ENCODE measurements around the gene PLXDC2. TPM values are rescaled to one million over a fixed set of nuclear protein-coding genes. Genes with fewer than 3 reads are reported as not detected.

Gene PLXDC2
- total and polyA plus RNA-seq, 10 of the 15 experiments (the other 5 are each of a cell fraction or from before 2014, with no cell fraction given) = 0.05 to 1.8 (median 0.14) TPM; not detected in 2

GRCh38 chr10:19778996-19779395 lies 37.2 kb upstream of the PLXDC2 start:
- no TSS peak for BruUV-seq (replicated peaks)
- no peaks in the 10 kb centered on the region for H3K9me3 ChIP-seq (replicated peaks; ENCODE audit: control insufficient read depth, insufficient read depth, low read length)
- in situ Hi-C loops (cut with MboI) (no loop called here), intact Hi-C loops (cut with micrococcal nuclease; ENCODE audit: unreplicated experiment) (no loop called here)
- no peaks in the 10 kb centered on the region for H3K4me1 ChIP-seq (ENCODE audit: control insufficient read depth, insufficient read depth, low read length)
- H3K4me2 ChIP-seq (ENCODE audit: control insufficient read depth, insufficient read depth) = no peak overlapping the region
- H4K20me1 ChIP-seq (ENCODE audit: control insufficient read depth, insufficient read depth) = no peaks in the 10 kb centered on the region
- ChIA-PET RAD21 (ENCODE audit: unreplicated experiment) (no interaction called here), POLR2A (no interaction called here), SMC1A (ENCODE audit: uncharacterized antibody, unreplicated experiment) (interaction anchor here (1.3 to 1.4 kb wide), 2 partner anchors 11 to 13 kb away, joined by 4 to 5 read pairs; no protein-coding TSS in a partner anchor), CTCF (no interaction called here)
- H3K27me3 ChIP-seq (replicated peaks in 1 of 2; ENCODE audit: control insufficient read depth in 2 of 2, insufficient read depth in 2 of 2, low read length in 1 of 2) = no peaks in the 10 kb centered on the region
- no peak overlapping the region for H3K27ac ChIP-seq (ENCODE audit: control insufficient read depth, insufficient read depth)
- DNase-seq (ENCODE audit: low read depth, low spot score) (no peak), ATAC-seq (no peak), FAIRE-seq (no peak)
- H3K4me3 ChIP-seq = no peak overlapping the region
- 18% methylated on average over 2 of the region's 2 CpGs for WGBS (ENCODE audit: insufficient coverage, insufficient replicate concordance, low lambda C conversion rate, missing lambda C conversion rate)
- no peak overlapping the region for H3K9ac ChIP-seq (ENCODE audit: control insufficient read depth, insufficient read depth, low read length)
- TF ChIP-seq, protein P1, sequence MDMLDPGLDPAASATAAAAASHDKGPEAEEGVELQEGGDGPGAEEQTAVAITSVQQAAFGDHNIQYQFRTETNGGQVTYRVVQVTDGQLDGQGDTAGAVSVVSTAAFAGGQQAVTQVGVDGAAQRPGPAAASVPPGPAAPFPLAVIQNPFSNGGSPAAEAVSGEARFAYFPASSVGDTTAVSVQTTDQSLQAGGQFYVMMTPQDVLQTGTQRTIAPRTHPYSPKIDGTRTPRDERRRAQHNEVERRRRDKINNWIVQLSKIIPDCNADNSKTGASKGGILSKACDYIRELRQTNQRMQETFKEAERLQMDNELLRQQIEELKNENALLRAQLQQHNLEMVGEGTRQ (IDR thresholded peaks at IDR 0.05; ENCODE audit: borderline replicate concordance, low read depth, low read length) = no peak
- TF ChIP-seq POLR2AphosphoS2 (IDR thresholded peaks at IDR 0.05; ENCODE audit: low read depth, low read length) = no peak
- TF ChIP-seq ZZZ3 (IDR thresholded peaks at IDR 0.05; ENCODE audit: control insufficient read depth, insufficient read length, low read depth) = no peak
- H2AFZ ChIP-seq (ENCODE audit: control insufficient read depth, low read depth, low read length) = no peak overlapping the region
- H3K79me2 ChIP-seq (ENCODE audit: control insufficient read depth, insufficient read depth, low read length) = no peaks in the 10 kb centered on the region
- no peaks in the 10 kb centered on the region for H3K36me3 ChIP-seq (ENCODE audit: control insufficient read depth in 2 of 2, insufficient read depth in 2 of 2, low read length in 1 of 2)

GRCh38 chr10:19782430-19783089 lies 33.7 kb upstream of the PLXDC2 start:
- no peaks in the 10 kb centered on the region for H3K79me2 ChIP-seq (ENCODE audit: control insufficient read depth, insufficient read depth, low read length)
- no peak for FAIRE-seq
- no peak for DNase-seq (ENCODE audit: low read depth, low spot score)
- no TSS peak for BruUV-seq (replicated peaks)
- no peak overlapping the region for H3K4me3 ChIP-seq
- POLR2A ChIA-PET = no interaction called here
- no peak overlapping the region for H3K4me2 ChIP-seq (ENCODE audit: control insufficient read depth, insufficient read depth)
- no peak overlapping the region for H2AFZ ChIP-seq (ENCODE audit: control insufficient read depth, low read depth, low read length)
- H3K4me1 ChIP-seq (ENCODE audit: control insufficient read depth, insufficient read depth, low read length) = no peaks in the 10 kb centered on the region
- CTCF ChIA-PET = interaction anchor here (0.8 to 1.2 kb wide), 2 partner anchors 11 to 15 kb away, joined by 3 read pairs; no protein-coding TSS in a partner anchor
- RAD21 ChIA-PET (ENCODE audit: unreplicated experiment) = interaction anchor here (1.0 to 1.1 kb wide), 2 partner anchors 10 to 371 kb away, joined by 3 to 5 read pairs; no protein-coding TSS in a partner anchor
- no peak overlapping the region for H3K27ac ChIP-seq (ENCODE audit: control insufficient read depth, insufficient read depth)
- no peaks in the 10 kb centered on the region for H3K9me3 ChIP-seq (replicated peaks; ENCODE audit: control insufficient read depth, insufficient read depth, low read length)
- H3K27me3 ChIP-seq (replicated peaks in 1 of 2; ENCODE audit: control insufficient read depth in 2 of 2, insufficient read depth in 2 of 2, low read length in 1 of 2) = no peaks in the 10 kb centered on the region
- 1% methylated on average over 6 of the region's 6 CpGs for WGBS (ENCODE audit: insufficient coverage, insufficient replicate concordance, low lambda C conversion rate, missing lambda C conversion rate)
- H3K9ac ChIP-seq (ENCODE audit: control insufficient read depth, insufficient read depth, low read length) = no peak overlapping the region
- H4K20me1 ChIP-seq (ENCODE audit: control insufficient read depth, insufficient read depth) = no peaks in the 10 kb centered on the region
- intact Hi-C loops (cut with micrococcal nuclease; ENCODE audit: unreplicated experiment) (no loop called here), in situ Hi-C loops (cut with MboI) (no loop called here)
- no peak for ATAC-seq
- SMC1A ChIA-PET (ENCODE audit: uncharacterized antibody, unreplicated experiment) = interaction anchor here (1.0 to 1.7 kb wide), 3 partner anchors 9 to 15 kb away, joined by 3 to 4 read pairs (median 3); no protein-coding TSS in a partner anchor
- H3K36me3 ChIP-seq (ENCODE audit: control insufficient read depth in 2 of 2, insufficient read depth in 2 of 2, low read length in 1 of 2) = no peaks in the 10 kb centered on the region
- no peak for TF ChIP-seq RELA (IDR thresholded peaks at IDR 0.05; ENCODE audit: borderline replicate concordance, partially characterized antibody)
- no peak for TF ChIP-seq TCF7 (IDR thresholded peaks at IDR 0.05; ENCODE audit: borderline replicate concordance)
- no peak for TF ChIP-seq RBBP5 (conservative IDR thresholded peaks at IDR 0.05)
- TF ChIP-seq CREB1 (IDR thresholded peaks at IDR 0.05; ENCODE audit: low read depth) = no peak
- no peak for TF ChIP-seq MEF2A (IDR thresholded peaks at IDR 0.05; ENCODE audit: insufficient read depth, low read depth, low read length)
- TF ChIP-seq RCOR1 (conservative IDR thresholded peaks at IDR 0.05; ENCODE audit: low read depth, low read length) = no peak
- no peak for TF ChIP-seq PML (IDR thresholded peaks at IDR 0.05; ENCODE audit: low read length)
- TF ChIP-seq ZNF24 (IDR thresholded peaks at IDR 0.05) = no peak
- TF ChIP-seq SPI1 (IDR thresholded peaks at IDR 0.05; ENCODE audit: borderline replicate concordance, insufficient read depth, low read depth, low read length) = no peak
- TF ChIP-seq EGR1 (IDR thresholded peaks at IDR 0.05; ENCODE audit: borderline replicate concordance in 1 of 2, low read depth in 2 of 2, low read length in 2 of 2) = no peak
- no peak for TF ChIP-seq STAT1 (conservative IDR thresholded peaks at IDR 0.05)
- TF ChIP-seq SREBF1 (IDR thresholded peaks at IDR 0.05; ENCODE audit: low read length) = no peak
- TF ChIP-seq CBFB (IDR thresholded peaks at IDR 0.05; ENCODE audit: low read depth) = no peak
- TF ChIP-seq ATF7 (IDR thresholded peaks at IDR 0.05; ENCODE audit: low read depth) = no peak
- no peak for TF ChIP-seq RAD21 (IDR thresholded peaks at IDR 0.05; ENCODE audit: insufficient read depth, low read depth, low read length)
- TF ChIP-seq SMAD5 (IDR thresholded peaks at IDR 0.05; ENCODE audit: low read depth) = no peak
- no peak for TF ChIP-seq PAX8 (IDR thresholded peaks at IDR 0.05)
